Thyroid gland (tissue), 4 donors: Measurements from ENCODE around the gene CNMD.

Experiments
- CTCF ChIP-seq, 6 experiments: fragments of 200-600 bp in 3 of 6; fragments of 450-650 bp in 3 of 6; sonication (generic) in 3 of 6; IDR thresholded peaks; one replicate each; pipeline ENCODE4 v1.5.1; 2016 to 2019; ENCODE audit warnings: antibody characterized with exemption in 6 of 6, mild to moderate bottlenecking in 2 of 6, inconsistent platforms in 1 of 6, moderate library complexity in 1 of 6
- POLR2A ChIP-seq, 2 donors: fragments of 450-650 bp; IDR thresholded peaks; one replicate each; pipeline ENCODE4 v1.6.1; 2017; ENCODE audit warnings: antibody characterized with exemption in 2 of 2, mild to moderate bottlenecking in 2 of 2, moderate library complexity in 1 of 2

- no peak for TF ChIP-seq POLR2A (IDR thresholded peaks at IDR 0.05)
- no peak for TF ChIP-seq CTCF (IDR thresholded peaks at IDR 0.05)
Measured at GRCh38 chr13:52739468-52740071, at the start of gene CNMD.
